HEK293 (cell line): ENCODE results near the gene SLC22A17.

Experiments used
- CTCF ChIA-PET: fragments of 350-600 bp; formaldehyde crosslinking; extraction: SDS; loops from one replicate; lab custom pipeline; 2021; ENCODE audit warnings: antibody characterized with exemption; lab: Yijun Ruan, JAX
- POLR2A ChIA-PET: fragments of 300-600 bp; formaldehyde crosslinking; extraction: SDS; loops from one replicate; lab custom pipeline; 2020; ENCODE audit warnings: antibody characterized with exemption, inconsistent platforms; lab: Yijun Ruan, JAX
- H3K27ac ChIP-seq: fragments of 200-500 bp; sonication (Bioruptor generic); 2 replicates; pipeline ENCODE4 v1.5.1; 2014; ENCODE audit warnings: low read depth, low read length, control low read depth, inconsistent platforms; ENCODE audit errors: extremely low read depth
- H3K36me3 ChIP-seq, 2 experiments: fragments of 200-500 bp in 1 of 2; sonication (Bioruptor generic) in 1 of 2; 1 replicate in 1 of 2; 2 replicates in 1 of 2; pipeline ENCODE4 v1.5.1; 2014 to 2017; ENCODE audit warnings: inconsistent platforms in 2 of 2, low read length in 2 of 2; ENCODE audit not compliant: control insufficient read depth in 2 of 2, insufficient read depth in 1 of 2
- H3K4me1 ChIP-seq: fragments of 200-500 bp; sonication (Bioruptor generic); 2 replicates; pipeline ENCODE4 v1.5.1; 2014; ENCODE audit warnings: mild to moderate bottlenecking, low read length, inconsistent platforms; ENCODE audit not compliant: control insufficient read depth, insufficient read depth
- H3K4me3 ChIP-seq: 2 replicates; pipeline ENCODE4 v1.5.1; 2011; ENCODE audit warnings: low read depth, mild to moderate bottlenecking, control low read depth, low read length, moderate library complexity
- H3K9me3 ChIP-seq: fragments of 200-500 bp; sonication (Bioruptor generic); 2 replicates; pipeline ENCODE4 v1.5.1; 2014; ENCODE audit warnings: low read depth, low read length, inconsistent platforms; ENCODE audit not compliant: control insufficient read depth, insufficient read depth
- EGR2 ChIP-seq: fragments of 450-650 bp; formaldehyde crosslinking; IDR thresholded peaks from 2 replicates; pipeline ENCODE4 v1.5.1; 2016; ENCODE audit warnings: low read depth, missing biosample characterization, missing genetic modification characterization
- PRDM1 ChIP-seq: fragments of 450-650 bp; formaldehyde crosslinking; IDR thresholded peaks from 2 replicates; pipeline ENCODE4; 2016; ENCODE audit warnings: missing biosample characterization, missing genetic modification characterization
- SCRT2 ChIP-seq: fragments of 450-650 bp; formaldehyde crosslinking; IDR thresholded peaks from 2 replicates; pipeline ENCODE4 v1.5.1; 2016; ENCODE audit warnings: missing biosample characterization, missing genetic modification characterization
- WT1 ChIP-seq: fragments of 450-650 bp; formaldehyde crosslinking; IDR thresholded peaks from 2 replicates; pipeline ENCODE4 v1.5.1; 2016; ENCODE audit warnings: missing biosample characterization, missing genetic modification characterization
- ZBTB21 ChIP-seq: fragments of 450-650 bp; formaldehyde crosslinking; IDR thresholded peaks from 2 replicates; pipeline ENCODE4 v1.5.1; 2017; ENCODE audit warnings: missing biosample characterization, missing genetic modification characterization
- ZBTB48 ChIP-seq: fragments of 450-650 bp; formaldehyde crosslinking; IDR thresholded peaks from 2 replicates; pipeline ENCODE4 v1.5.1; 2016; ENCODE audit warnings: missing biosample characterization, missing genetic modification characterization
- ZNF146 ChIP-seq: fragments of 450-650 bp; formaldehyde crosslinking; IDR thresholded peaks from 2 replicates; pipeline ENCODE4 v1.5.1; 2016; ENCODE audit warnings: missing biosample characterization, missing genetic modification characterization
- ZNF16 ChIP-seq: fragments of 450-650 bp; formaldehyde crosslinking; IDR thresholded peaks from 2 replicates; pipeline ENCODE4 v1.5.1; 2016; ENCODE audit warnings: low read depth, missing biosample characterization, missing genetic modification characterization
- ZNF26 ChIP-seq: fragments of 450-650 bp; formaldehyde crosslinking; IDR thresholded peaks from 2 replicates; pipeline ENCODE4 v1.5.1; 2016; ENCODE audit warnings: missing biosample characterization, missing genetic modification characterization
- ZNF274 ChIP-seq, 2 experiments: fragments of 200-500 bp in 1 of 2; fragments of 450-650 bp in 1 of 2; sonication (Bioruptor generic) in 1 of 2; formaldehyde crosslinking in 1 of 2; IDR thresholded peaks; 2 replicates each; pipeline versions ENCODE4 v1.5.1 to v1.6.1; 2014 to 2016; ENCODE audit warnings: borderline replicate concordance in 1 of 2, inconsistent platforms in 1 of 2, low read length in 1 of 2, missing biosample characterization in 1 of 2, missing genetic modification characterization in 1 of 2
- ZNF335 ChIP-seq: fragments of 450-650 bp; formaldehyde crosslinking; conservative IDR thresholded peaks from 2 replicates; pipeline ENCODE4 v1.5.1; 2016; ENCODE audit warnings: missing biosample characterization, missing genetic modification characterization
- ZNF350 ChIP-seq: fragments of 450-650 bp; formaldehyde crosslinking; IDR thresholded peaks from 2 replicates; pipeline ENCODE4 v1.5.0; 2017; ENCODE audit warnings: missing biosample characterization, mild to moderate bottlenecking, missing genetic modification characterization
- ZNF514 ChIP-seq: fragments of 450-650 bp; formaldehyde crosslinking; IDR thresholded peaks from 2 replicates; pipeline ENCODE4 v1.5.1; 2016; ENCODE audit warnings: missing biosample characterization, missing genetic modification characterization
- ZNF558 ChIP-seq: fragments of 450-650 bp; formaldehyde crosslinking; IDR thresholded peaks from 2 replicates; pipeline ENCODE4 v1.5.1; 2016; ENCODE audit warnings: missing biosample characterization, missing genetic modification characterization
- ZNF600 ChIP-seq: fragments of 450-650 bp; formaldehyde crosslinking; IDR thresholded peaks from 2 replicates; pipeline ENCODE4 v1.5.1; 2016; ENCODE audit warnings: missing biosample characterization, missing genetic modification characterization
- ZNF624 ChIP-seq: fragments of 450-650 bp; formaldehyde crosslinking; IDR thresholded peaks from 2 replicates; pipeline ENCODE4 v1.5.1; 2017; ENCODE audit warnings: missing biosample characterization, missing genetic modification characterization
- ZNF76 ChIP-seq: fragments of 450-650 bp; formaldehyde crosslinking; IDR thresholded peaks from 2 replicates; pipeline ENCODE4; 2016; ENCODE audit warnings: low read depth, missing biosample characterization, missing genetic modification characterization, borderline replicate concordance
- ZNF776 ChIP-seq: fragments of 450-650 bp; formaldehyde crosslinking; IDR thresholded peaks from 2 replicates; pipeline ENCODE4 v1.5.0; 2017; ENCODE audit warnings: missing biosample characterization, missing genetic modification characterization, borderline replicate concordance
- ZSCAN4 ChIP-seq: fragments of 450-650 bp; formaldehyde crosslinking; IDR thresholded peaks from 2 replicates; pipeline ENCODE4 v1.5.1; 2017; ENCODE audit warnings: missing biosample characterization, missing genetic modification characterization

SLC22A17 gene

GRCh38 chr14:23308721-23309445 lies 43.8 kb downstream of the SLC22A17 start:
- peaks cover 6% of the 10 kb centered on the region; the same call in 1 of the 2 replicates for H3K4me1 ChIP-seq
- POLR2A ChIA-PET: interaction anchor here (3.2 kb wide), 1 partner anchor 12 kb away, joined by 19 read pairs; the partner anchor contains the start of gene PABPN1

GRCh38 chr14:23307687-23308644 lies 44.7 kb downstream of the SLC22A17 start:
- peak overlapping the region; percentile 56 for H3K4me3 ChIP-seq
- CTCF ChIA-PET: interaction anchor here (0.5 to 1.0 kb wide), 3 partner anchors 8 to 750 kb away, joined by 3 read pairs; no protein-coding TSS in a partner anchor

More at GRCh38 chr14:23308721-23309445, 43.8 kb downstream of the SLC22A17 start:
- Histone ChIP-seq H3K4me3 (no peak overlapping the region), H3K36me3 (peaks cover 8 to 46% of the 10 kb centered on the region in 2 experiments), H3K9me3 (no peaks in the 10 kb centered on the region), H3K27ac (no peak overlapping the region)
- CTCF ChIA-PET: no interaction called here
- TF ChIP-seq ZNF16 (tag by site-specific recombination): no peak
- TF ChIP-seq ZNF558 (tag by site-specific recombination): no peak
- 0 out of 2 replicates have a peak, but pooled peaks have one; percentile 23 for TF ChIP-seq PRDM1 (tag by site-specific recombination)
- TF ChIP-seq EGR2: peak; percentile 15; the same call in 1 of the 2 replicates

GRCh38 chr14:23307146-23307530 lies 45.5 kb downstream of the SLC22A17 start:
- H3K4me3 ChIP-seq: peak overlapping the region; percentile 56
- peaks cover 8 to 42% of the 10 kb centered on the region in 2 experiments for H3K36me3 ChIP-seq
- ChIA-PET CTCF (interaction anchor here (0.6 to 1.0 kb wide), 3 partner anchors 24 to 751 kb away, joined by 3 read pairs; no protein-coding TSS in a partner anchor), POLR2A (interaction anchor here (0.5 to 8.1 kb wide), 12 partner anchors 12 to 532 kb away, joined by 3 to 170 read pairs (median 4); partner anchors contain the start of genes ACIN1, C14orf119, HOMEZ and PABPN1)
- peak overlapping the region; percentile 85 for H3K27ac ChIP-seq
- H3K9me3 ChIP-seq: no peaks in the 10 kb centered on the region
- H3K4me1 ChIP-seq: peaks cover 6% of the 10 kb centered on the region; the same call in 1 of the 2 replicates
- TF ChIP-seq ZNF274 (IDR thresholded peaks at IDR 0.05; ENCODE audit: low read length): no peak
- no peak for TF ChIP-seq ZNF274 (tag by site-specific recombination; IDR thresholded peaks at IDR 0.05; ENCODE audit: borderline replicate concordance)
- peak; percentile 2; the same call in 1 of the 2 replicates for TF ChIP-seq ZNF335 (tag by site-specific recombination)
- TF ChIP-seq ZNF26 (tag by site-specific recombination): no peak

More at GRCh38 chr14:23307687-23308644, 44.7 kb downstream of the SLC22A17 start:
- TF ChIP-seq ZNF600 (tag by site-specific recombination) (peak; percentile 25; the same call in 1 of the 2 replicates), ZNF350 (tag by site-specific recombination) (no peak)
- POLR2A ChIA-PET: interaction anchor here (1.1 to 8.1 kb wide), 5 partner anchors 11 to 213 kb away, joined by 6 to 170 read pairs (median 12); partner anchors contain the start of genes ACIN1, C14orf119, HOMEZ and PABPN1
- Histone ChIP-seq H3K9me3 (no peaks in the 10 kb centered on the region), H3K36me3 (peaks cover 8 to 46% of the 10 kb centered on the region in 2 experiments), H3K27ac (peak overlapping the region; percentile 85; the same call in 1 of the 2 replicates), H3K4me1 (peaks cover 6% of the 10 kb centered on the region; the same call in 1 of the 2 replicates)

GRCh38 chr14:23306412-23307145 lies 46.1 kb downstream of the SLC22A17 start, which contains the start of gene BCL2L2:
BCL2L2 (plus strand) TSS chr14:23306833; CDS start chr14:23307768, 935 bp downstream.
- ChIA-PET POLR2A (interaction anchor here (0.5 to 8.1 kb wide), 14 partner anchors 9 to 532 kb away, joined by 3 to 170 read pairs (median 4); partner anchors contain the start of genes ACIN1, C14orf119, HOMEZ and PABPN1), CTCF (interaction anchor here (0.6 to 1.3 kb wide), 7 partner anchors 14 to 751 kb away, joined by 3 to 12 read pairs (median 3); partner anchors contain the start of gene DHRS4)
- H3K4me3 ChIP-seq: peak within 1 kb of the TSS; percentile 56
- H3K36me3 ChIP-seq: peaks cover 8 to 37% of the 10 kb centered on the region in 2 experiments
- peak within 1 kb of the TSS; percentile 85 for H3K27ac ChIP-seq
- H3K9me3 ChIP-seq: no peaks in the 10 kb centered on the region
- H3K4me1 ChIP-seq: peaks cover 6% of the 10 kb centered on the region; the same call in 1 of the 2 replicates
- TF ChIP-seq ZNF146 (tag by site-specific recombination) (no peak), ZNF776 (tag by site-specific recombination) (no peak), ZBTB21 (tag by site-specific recombination) (peak; percentile 29; the same call in 1 of the 2 replicates), ZNF514 (no peak), ZNF76 (peak; percentile 76; the same call in 1 of the 2 replicates), WT1 (tag by site-specific recombination) (peak; percentile 97), ZNF624 (no peak), SCRT2 (peak; percentile 98), ZSCAN4 (tag by site-specific recombination) (no peak), ZBTB48 (tag by site-specific recombination) (peak; percentile 97)
